WTC11 (cell line): ENCODE results near the gene TP53I13.

ENCODE experiments used
- ATF1 ChIP-seq: sonication (generic); formaldehyde crosslinking; IDR thresholded peaks from 2 replicates; pipeline ENCODE4 v1.8.1; 2023; ENCODE audit warnings: mild to moderate bottlenecking, moderate library complexity, missing genetic modification reagents
- CREB1 ChIP-seq: sonication (generic); formaldehyde crosslinking; IDR thresholded peaks from 2 replicates; pipeline ENCODE4 v1.8.0; 2023; ENCODE audit warnings: mild to moderate bottlenecking, missing genetic modification reagents
- EMX1 ChIP-seq: fragments of 250-450 bp; sonication (Bioruptor Pico); IDR thresholded peaks from 2 replicates; pipeline ENCODE4 v1.8.0; 2021; ENCODE audit warnings: mild to moderate bottlenecking
- NFYB ChIP-seq: sonication (generic); formaldehyde crosslinking; conservative IDR thresholded peaks from 2 replicates; pipeline ENCODE4 v1.8.0; 2022; ENCODE audit warnings: low read depth, missing genetic modification reagents
- NR2C2 ChIP-seq: sonication (generic); formaldehyde crosslinking; IDR thresholded peaks from 2 replicates; pipeline ENCODE4 v1.8.0; 2022; ENCODE audit warnings: mild to moderate bottlenecking, missing genetic modification reagents
- TEAD4 ChIP-seq: sonication (generic); formaldehyde crosslinking; IDR thresholded peaks from 2 replicates; pipeline ENCODE4 v1.8.0; 2022; ENCODE audit warnings: mild to moderate bottlenecking, missing genetic modification reagents
- TP53 ChIP-seq: sonication (generic); formaldehyde crosslinking; IDR thresholded peaks from 2 replicates; pipeline ENCODE4 v1.8.1; 2023; ENCODE audit warnings: mild to moderate bottlenecking, missing genetic modification reagents
- TF ChIP-seq, protein P1 (sequence below): fragments of 200-600 bp; IDR thresholded peaks from 2 replicates; pipeline ENCODE4 v1.8.0; 2022; ENCODE audit warnings: antibody characterized with exemption
- TF ChIP-seq, protein P2 (sequence below): sonication (generic); formaldehyde crosslinking; conservative IDR thresholded peaks from 2 replicates; pipeline ENCODE4 v1.8.1; 2022; ENCODE audit warnings: mild to moderate bottlenecking, missing genetic modification reagents
- TF ChIP-seq, protein P3 (sequence below): sonication (generic); formaldehyde crosslinking; IDR thresholded peaks from 2 replicates; pipeline ENCODE4 v1.8.1; 2022; ENCODE audit warnings: mild to moderate bottlenecking, moderate library complexity, missing genetic modification reagents
- TF ChIP-seq, protein P4 (sequence below): sonication (generic); formaldehyde crosslinking; IDR thresholded peaks from 2 replicates; pipeline ENCODE4 v1.8.1; 2023; ENCODE audit warnings: mild to moderate bottlenecking, missing genetic modification reagents, moderate library complexity
- TF ChIP-seq, protein P5 (sequence below): sonication (generic); formaldehyde crosslinking; IDR thresholded peaks from 2 replicates; pipeline ENCODE4 v1.8.0; 2022; ENCODE audit warnings: mild to moderate bottlenecking, missing genetic modification reagents
- TF ChIP-seq, protein P6 (sequence below): sonication (generic); formaldehyde crosslinking; IDR thresholded peaks from 2 replicates; pipeline ENCODE4 v1.8.1; 2023; ENCODE audit warnings: mild to moderate bottlenecking, missing genetic modification reagents, moderate library complexity

DNA sequence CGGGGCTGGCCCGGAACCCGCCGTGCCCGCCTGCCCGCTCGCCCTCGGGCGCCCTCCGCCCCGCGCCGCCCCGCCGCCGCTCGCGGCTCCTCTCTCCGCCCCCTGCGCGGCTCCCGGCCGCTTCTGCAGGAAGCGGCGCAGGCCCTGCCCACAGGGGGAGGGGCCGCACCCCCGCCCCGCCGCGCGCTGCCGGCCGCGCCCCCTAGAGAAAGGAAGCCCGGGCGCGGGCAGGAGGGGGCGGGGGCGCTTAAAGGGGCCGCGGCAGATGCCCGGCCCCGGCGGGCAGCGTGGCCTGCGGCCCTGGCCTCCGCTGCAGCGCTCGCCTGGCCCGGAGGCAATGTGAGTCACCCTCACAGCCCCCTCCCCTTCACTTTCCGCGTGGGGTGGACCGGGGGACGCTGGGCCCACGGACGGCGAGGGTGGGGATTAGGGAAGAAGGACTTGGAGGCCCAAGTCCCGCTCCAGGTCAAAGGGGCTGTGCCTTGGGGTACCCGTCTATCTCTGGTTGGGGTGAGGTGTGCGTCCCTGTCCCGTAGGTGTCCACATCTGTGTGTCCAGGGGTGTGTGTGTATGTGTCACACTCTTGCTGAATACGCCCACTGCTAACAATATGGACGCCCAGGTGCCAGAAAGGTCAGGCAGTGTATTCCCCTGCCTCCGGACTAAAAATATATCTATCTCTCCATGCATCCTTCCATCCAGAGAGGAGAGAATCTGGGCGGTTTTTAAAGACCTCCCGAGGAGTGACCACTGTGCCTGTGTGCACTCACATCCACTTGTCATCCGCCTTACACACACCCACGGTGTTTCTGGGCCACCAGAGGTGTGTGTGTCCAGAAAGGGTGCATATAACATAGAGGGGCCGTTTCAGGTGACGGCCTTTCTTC is 21.3 kb downstream of the TP53I13 start, which contains the start of gene GIT1:
- TF ChIP-seq, protein P1, sequence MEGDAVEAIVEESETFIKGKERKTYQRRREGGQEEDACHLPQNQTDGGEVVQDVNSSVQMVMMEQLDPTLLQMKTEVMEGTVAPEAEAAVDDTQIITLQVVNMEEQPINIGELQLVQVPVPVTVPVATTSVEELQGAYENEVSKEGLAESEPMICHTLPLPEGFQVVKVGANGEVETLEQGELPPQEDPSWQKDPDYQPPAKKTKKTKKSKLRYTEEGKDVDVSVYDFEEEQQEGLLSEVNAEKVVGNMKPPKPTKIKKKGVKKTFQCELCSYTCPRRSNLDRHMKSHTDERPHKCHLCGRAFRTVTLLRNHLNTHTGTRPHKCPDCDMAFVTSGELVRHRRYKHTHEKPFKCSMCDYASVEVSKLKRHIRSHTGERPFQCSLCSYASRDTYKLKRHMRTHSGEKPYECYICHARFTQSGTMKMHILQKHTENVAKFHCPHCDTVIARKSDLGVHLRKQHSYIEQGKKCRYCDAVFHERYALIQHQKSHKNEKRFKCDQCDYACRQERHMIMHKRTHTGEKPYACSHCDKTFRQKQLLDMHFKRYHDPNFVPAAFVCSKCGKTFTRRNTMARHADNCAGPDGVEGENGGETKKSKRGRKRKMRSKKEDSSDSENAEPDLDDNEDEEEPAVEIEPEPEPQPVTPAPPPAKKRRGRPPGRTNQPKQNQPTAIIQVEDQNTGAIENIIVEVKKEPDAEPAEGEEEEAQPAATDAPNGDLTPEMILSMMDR, result no peak
- no peak for TF ChIP-seq ATF1
- TF ChIP-seq, protein P2, sequence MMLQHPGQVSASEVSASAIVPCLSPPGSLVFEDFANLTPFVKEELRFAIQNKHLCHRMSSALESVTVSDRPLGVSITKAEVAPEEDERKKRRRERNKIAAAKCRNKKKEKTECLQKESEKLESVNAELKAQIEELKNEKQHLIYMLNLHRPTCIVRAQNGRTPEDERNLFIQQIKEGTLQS, result no peak
- TF ChIP-seq, protein P3, sequence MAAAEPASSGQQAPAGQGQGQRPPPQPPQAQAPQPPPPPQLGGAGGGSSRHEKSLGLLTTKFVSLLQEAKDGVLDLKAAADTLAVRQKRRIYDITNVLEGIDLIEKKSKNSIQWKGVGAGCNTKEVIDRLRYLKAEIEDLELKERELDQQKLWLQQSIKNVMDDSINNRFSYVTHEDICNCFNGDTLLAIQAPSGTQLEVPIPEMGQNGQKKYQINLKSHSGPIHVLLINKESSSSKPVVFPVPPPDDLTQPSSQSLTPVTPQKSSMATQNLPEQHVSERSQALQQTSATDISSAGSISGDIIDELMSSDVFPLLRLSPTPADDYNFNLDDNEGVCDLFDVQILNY (CRISPR knock-in tag), result no peak; the same call in 1 of the 2 replicates
- no peak for TF ChIP-seq TP53 (CRISPR knock-in tag)
- TF ChIP-seq, protein P4, sequence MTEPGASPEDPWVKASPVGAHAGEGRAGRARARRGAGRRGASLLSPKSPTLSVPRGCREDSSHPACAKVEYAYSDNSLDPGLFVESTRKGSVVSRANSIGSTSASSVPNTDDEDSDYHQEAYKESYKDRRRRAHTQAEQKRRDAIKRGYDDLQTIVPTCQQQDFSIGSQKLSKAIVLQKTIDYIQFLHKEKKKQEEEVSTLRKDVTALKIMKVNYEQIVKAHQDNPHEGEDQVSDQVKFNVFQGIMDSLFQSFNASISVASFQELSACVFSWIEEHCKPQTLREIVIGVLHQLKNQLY (CRISPR knock-in tag), result no peak
- TF ChIP-seq, protein P5, sequence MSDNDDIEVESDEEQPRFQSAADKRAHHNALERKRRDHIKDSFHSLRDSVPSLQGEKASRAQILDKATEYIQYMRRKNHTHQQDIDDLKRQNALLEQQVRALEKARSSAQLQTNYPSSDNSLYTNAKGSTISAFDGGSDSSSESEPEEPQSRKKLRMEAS (CRISPR knock-in tag), result peak; percentile 32; the same call in 1 of the 2 replicates
- TF ChIP-seq, protein P6, sequence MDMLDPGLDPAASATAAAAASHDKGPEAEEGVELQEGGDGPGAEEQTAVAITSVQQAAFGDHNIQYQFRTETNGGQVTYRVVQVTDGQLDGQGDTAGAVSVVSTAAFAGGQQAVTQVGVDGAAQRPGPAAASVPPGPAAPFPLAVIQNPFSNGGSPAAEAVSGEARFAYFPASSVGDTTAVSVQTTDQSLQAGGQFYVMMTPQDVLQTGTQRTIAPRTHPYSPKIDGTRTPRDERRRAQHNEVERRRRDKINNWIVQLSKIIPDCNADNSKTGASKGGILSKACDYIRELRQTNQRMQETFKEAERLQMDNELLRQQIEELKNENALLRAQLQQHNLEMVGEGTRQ, result no peak
- TF ChIP-seq NFYB (CRISPR knock-in tag), result no peak
- no peak for TF ChIP-seq EMX1 (CRISPR knock-in tag)
- TF ChIP-seq TEAD4 (CRISPR knock-in tag), result no peak
- no peak for TF ChIP-seq CREB1 (CRISPR knock-in tag)
- no peak for TF ChIP-seq NR2C2
